Endothelial cell of umbilical vein (primary cell): ENCODE measurements around the gene PDCD1LG2. TPM values are rescaled to one million over a fixed set of nuclear protein-coding genes. Genes with fewer than 3 reads are reported as not detected.

Source experiments
- BruUV-seq: library from RNA; stranded (reverse); fragments of 400-500 nt; replicated peaks from 2 replicates; lab custom pipeline; 2021; lab: Mats Ljungman, UMichigan
- CTCF ChIA-PET: fragments of 300-600, 350-600 bp; sonication (Branson Sonifier 250); formaldehyde crosslinking; loops from one replicate; lab custom pipeline; 2021; ENCODE audit warnings: antibody characterized with exemption, inconsistent platforms; lab: Charles Lee
- POLR2A ChIA-PET: fragments of 300-600, 350-600 bp; sonication (Branson Sonifier 250); formaldehyde crosslinking; loops from one replicate; lab custom pipeline; 2021; ENCODE audit warnings: antibody characterized with exemption, inconsistent platforms; lab: Charles Lee
- DNase-seq: peaks from one replicate; pipeline ENCODE4 v3.0.0-alpha.2; 2011; ENCODE audit warnings: low read depth, low spot score
- FAIRE-seq: peaks from 2 replicates; lab custom pipeline; 2011; peaks lifted over from hg19 to GRCh38; lab: Jason Lieb, UNC
- H2AFZ ChIP-seq: 2 replicates; pipeline ENCODE4 v1.6.0; 2012; ENCODE audit warnings: low read depth, low read length, control low read depth, inconsistent platforms
- H3K27ac ChIP-seq: 2 replicates; pipeline ENCODE4 v1.5.1; 2011; ENCODE audit warnings: low read depth, mild to moderate bottlenecking, control low read depth, low read length, moderate library complexity; ENCODE audit not compliant: insufficient read depth
- H3K27me3 ChIP-seq, 2 experiments: 2 replicates each; pipeline versions ENCODE4 v1.6.0 to v1.6.1; 2011; ENCODE audit warnings: low read length in 2 of 2, mixed read lengths in 1 of 2; ENCODE audit not compliant: control insufficient read depth in 2 of 2, insufficient read depth in 2 of 2
- H3K36me3 ChIP-seq, 2 experiments: 2 replicates in 1 of 2; 3 replicates in 1 of 2; pipeline ENCODE4 v1.5.1; 2011; ENCODE audit warnings: low read length in 2 of 2, mild to moderate bottlenecking in 1 of 2, moderate library complexity in 1 of 2; ENCODE audit not compliant: control insufficient read depth in 2 of 2, insufficient read depth in 2 of 2; ENCODE audit errors: extremely low read depth in 1 of 2
- H3K4me1 ChIP-seq: 3 replicates; pipeline ENCODE4 v1.5.1; 2011; ENCODE audit warnings: mild to moderate bottlenecking, low read length; ENCODE audit not compliant: control insufficient read depth, insufficient read depth; ENCODE audit errors: extremely low read depth
- H3K4me2 ChIP-seq: 2 replicates; pipeline ENCODE4 v1.6.1; 2011; ENCODE audit warnings: low read length, control low read depth, mixed read lengths; ENCODE audit not compliant: insufficient read depth
- H3K4me3 ChIP-seq, 3 experiments: fragments of 200-600 bp in 1 of 3; sonication (generic), shearing (Covaris generic) in 1 of 3; replicated peaks in 1 of 3; 2 replicates each; pipeline ENCODE4 v1.5.1; 2011 to 2016; ENCODE audit warnings: control low read depth in 3 of 3, low read length in 3 of 3, mild to moderate bottlenecking in 2 of 3, inconsistent platforms in 1 of 3, low read depth in 1 of 3, moderate library complexity in 1 of 3; ENCODE audit not compliant: insufficient read depth in 1 of 3
- H3K79me2 ChIP-seq: 2 replicates; pipeline ENCODE4 v1.6.0; 2012; ENCODE audit warnings: low read length, inconsistent platforms; ENCODE audit not compliant: control insufficient read depth, insufficient read depth
- H3K9ac ChIP-seq: replicated peaks from 2 replicates; pipeline ENCODE3; 2011; ENCODE audit warnings: low read length, control low read depth; ENCODE audit not compliant: insufficient read depth; ENCODE audit errors: extremely low read depth
- H3K9me1 ChIP-seq: replicated peaks from 3 replicates; pipeline ENCODE4 v1.6.0; 2011; ENCODE audit warnings: mild to moderate bottlenecking, low read length; ENCODE audit not compliant: control insufficient read depth, insufficient read depth; ENCODE audit errors: extremely low read depth
- H3K9me3 ChIP-seq: replicated peaks from 2 replicates; pipeline ENCODE4 v1.5.1; 2012; ENCODE audit warnings: low read length, inconsistent platforms; ENCODE audit not compliant: control insufficient read depth, insufficient read depth
- H4K20me1 ChIP-seq: replicated peaks from 2 replicates; pipeline ENCODE3; 2011; ENCODE audit warnings: mild to moderate bottlenecking, low read length; ENCODE audit not compliant: control insufficient read depth, insufficient read depth; ENCODE audit errors: extremely low read depth
- CTCF ChIP-seq, 2 donors: IDR thresholded peaks; 1 replicate in 1 of 2; 2 replicates in 1 of 2; pipeline ENCODE4 v1.5.1; 2011; ENCODE audit warnings: low read length in 2 of 2, mild to moderate bottlenecking in 2 of 2, moderate library complexity in 2 of 2, control low read depth in 1 of 2, inconsistent platforms in 1 of 2, low read depth in 1 of 2; ENCODE audit not compliant: insufficient read depth in 1 of 2; ENCODE audit errors: extremely low read depth in 1 of 2
- EZH2 ChIP-seq: IDR thresholded peaks from 2 replicates; pipeline ENCODE4 v1.6.1; 2012; ENCODE audit warnings: borderline replicate concordance, low read depth, mild to moderate bottlenecking, moderate library complexity, low read length, inconsistent platforms; ENCODE audit not compliant: severe bottlenecking
- FOS ChIP-seq: IDR thresholded peaks from 2 replicates; pipeline ENCODE4 v1.6.1; 2011; ENCODE audit warnings: mild to moderate bottlenecking, low read length, moderate library complexity, borderline replicate concordance; ENCODE audit not compliant: insufficient read depth
- GATA2 ChIP-seq: IDR thresholded peaks from 2 replicates; pipeline ENCODE4 v1.7.0; 2011; ENCODE audit warnings: low read depth, mild to moderate bottlenecking, moderate library complexity, mixed read lengths, low read length; ENCODE audit not compliant: insufficient read length, insufficient read depth
- JUN ChIP-seq: IDR thresholded peaks from 2 replicates; pipeline ENCODE4 v1.6.1; 2011; ENCODE audit warnings: borderline replicate concordance, low read depth; ENCODE audit not compliant: insufficient read length, insufficient read depth
- MAX ChIP-seq: IDR thresholded peaks from 2 replicates; pipeline ENCODE4 v1.6.1; 2011; ENCODE audit not compliant: insufficient read depth, insufficient read length
- MYC ChIP-seq: IDR thresholded peaks from one replicate; pipeline ENCODE4 v1.6.1; 2011; ENCODE audit warnings: mild to moderate bottlenecking, low read depth, low read length
- POLR2A ChIP-seq: IDR thresholded peaks from 2 replicates; pipeline ENCODE4 v1.6.1; 2012; ENCODE audit warnings: low read depth, mild to moderate bottlenecking, control low read depth, low read length
- dilution Hi-C: fragments of 300-500 bp; cut with MboI; formaldehyde crosslinking; loops from one replicate; pipeline ENCODE4 v1.15.0; 2019; ENCODE audit warnings: low sequenced_read_pairs; ENCODE audit not compliant: extremely low pct_ligation_motif_present
- intact Hi-C: fragments of 100-400 bp; cut with micrococcal nuclease; formaldehyde crosslinking; loops from one replicate; pipeline ENCODE4 v1.10.0; 2022
- polyA plus RNA-seq, 4 experiments: library from polyadenylated mRNA; depleted of rRNA in 3 of 4; stranded (reverse) in 3 of 4; unstranded in 1 of 4; fragments of >200 nt; gene quantifications; 2 replicates each; pipeline versions ENCODE4 v1.2.1 to v1.2.3, GENCODE V29; 2011 to 2012; ENCODE audit warnings: missing spikeins in 1 of 4
- total RNA-seq: library from RNA; stranded (reverse); gene quantifications from 2 replicates; pipeline ENCODE4 v1.2.3, GENCODE V29; 2021

The PDCD1LG2 gene
- total and polyA plus RNA-seq, 2 donors (not counting 3 experiments of a cell fraction or from before 2014, with no cell fraction given): 7.9 to 9.5 TPM

GRCh38 chr9:5563886-5564285 is 53.6 kb downstream of the PDCD1LG2 start:
- H3K9ac ChIP-seq: no peak overlapping the region
- intact Hi-C loops (no loop called here), dilution Hi-C loops (no loop called here)
- no peaks in the 10 kb centered on the region for H3K79me2 ChIP-seq
- no peaks in the 10 kb centered on the region for H3K27me3 ChIP-seq
- no TSS peak for BruUV-seq
- no peak overlapping the region for H2AFZ ChIP-seq
- ChIA-PET POLR2A (no interaction called here), CTCF (interaction anchor here (1.0 to 1.4 kb wide), 4 partner anchors 11 to 378 kb away, joined by 3 read pairs; no protein-coding TSS in a partner anchor)
- DNase-seq (no peak), FAIRE-seq (no peak)
- no peaks in the 10 kb centered on the region for H3K4me1 ChIP-seq
- no peaks in the 10 kb centered on the region for H4K20me1 ChIP-seq
- no peaks in the 10 kb centered on the region for H3K9me1 ChIP-seq
- no peaks in the 10 kb centered on the region for H3K36me3 ChIP-seq
- H3K4me2 ChIP-seq: no peak overlapping the region
- no peak overlapping the region for H3K4me3 ChIP-seq
- H3K27ac ChIP-seq: no peak overlapping the region
- no peak for TF ChIP-seq POLR2A
- TF ChIP-seq MAX: no peak
- no peak for TF ChIP-seq EZH2
- no peak for TF ChIP-seq JUN
- no peak for TF ChIP-seq GATA2
- no peak for TF ChIP-seq FOS
- TF ChIP-seq MYC: no peak
- TF ChIP-seq CTCF (IDR thresholded peaks at IDR 0.05; ENCODE audit: extremely low read depth in 1 of 2, insufficient read depth in 1 of 2, low read depth in 1 of 2, low read length in 2 of 2): no peak
- no peaks in the 10 kb centered on the region for H3K9me3 ChIP-seq
